Endothelial cell of umbilical vein (primary cell): ENCODE data around the gene HOXB6. TPM values are rescaled to one million over a fixed set of nuclear protein-coding genes. Genes with fewer than 3 reads are reported as not detected.
A peak's percentile ranks its signal among the peaks of the same experiment; 100 is the strongest.

Experiments used
- BruUV-seq: library from RNA; stranded (reverse); fragments of 400-500 nt; replicated peaks from 2 replicates; lab custom pipeline; 2021; lab: Mats Ljungman, UMichigan
- CTCF ChIA-PET: fragments of 300-600, 350-600 bp; sonication (Branson Sonifier 250); formaldehyde crosslinking; loops from one replicate; lab custom pipeline; 2021; ENCODE audit warnings: antibody characterized with exemption, inconsistent platforms; lab: Charles Lee
- POLR2A ChIA-PET: fragments of 300-600, 350-600 bp; sonication (Branson Sonifier 250); formaldehyde crosslinking; loops from one replicate; lab custom pipeline; 2021; ENCODE audit warnings: antibody characterized with exemption, inconsistent platforms; lab: Charles Lee
- DNase-seq: peaks from one replicate; pipeline ENCODE4 v3.0.0-alpha.2; 2011; ENCODE audit warnings: low read depth, low spot score
- FAIRE-seq: peaks from 2 replicates; lab custom pipeline; 2011; peaks lifted over from hg19 to GRCh38; lab: Jason Lieb, UNC
- H2AFZ ChIP-seq: 2 replicates; pipeline ENCODE4 v1.6.0; 2012; ENCODE audit warnings: low read depth, low read length, control low read depth, inconsistent platforms
- H3K27ac ChIP-seq: 2 replicates; pipeline ENCODE4 v1.5.1; 2011; ENCODE audit warnings: low read depth, mild to moderate bottlenecking, control low read depth, low read length, moderate library complexity; ENCODE audit not compliant: insufficient read depth
- H3K27me3 ChIP-seq, 2 experiments: 2 replicates each; pipeline versions ENCODE4 v1.6.0 to v1.6.1; 2011; ENCODE audit warnings: low read length in 2 of 2, mixed read lengths in 1 of 2; ENCODE audit not compliant: control insufficient read depth in 2 of 2, insufficient read depth in 2 of 2
- H3K36me3 ChIP-seq, 2 experiments: 2 replicates in 1 of 2; 3 replicates in 1 of 2; pipeline ENCODE4 v1.5.1; 2011; ENCODE audit warnings: low read length in 2 of 2, mild to moderate bottlenecking in 1 of 2, moderate library complexity in 1 of 2; ENCODE audit not compliant: control insufficient read depth in 2 of 2, insufficient read depth in 2 of 2; ENCODE audit errors: extremely low read depth in 1 of 2
- H3K4me1 ChIP-seq: 3 replicates; pipeline ENCODE4 v1.5.1; 2011; ENCODE audit warnings: mild to moderate bottlenecking, low read length; ENCODE audit not compliant: control insufficient read depth, insufficient read depth; ENCODE audit errors: extremely low read depth
- H3K4me2 ChIP-seq: 2 replicates; pipeline ENCODE4 v1.6.1; 2011; ENCODE audit warnings: low read length, control low read depth, mixed read lengths; ENCODE audit not compliant: insufficient read depth
- H3K4me3 ChIP-seq, 3 experiments: fragments of 200-600 bp in 1 of 3; sonication (generic), shearing (Covaris generic) in 1 of 3; replicated peaks in 1 of 3; 2 replicates each; pipeline ENCODE4 v1.5.1; 2011 to 2016; ENCODE audit warnings: control low read depth in 3 of 3, low read length in 3 of 3, mild to moderate bottlenecking in 2 of 3, inconsistent platforms in 1 of 3, low read depth in 1 of 3, moderate library complexity in 1 of 3; ENCODE audit not compliant: insufficient read depth in 1 of 3
- H3K79me2 ChIP-seq: 2 replicates; pipeline ENCODE4 v1.6.0; 2012; ENCODE audit warnings: low read length, inconsistent platforms; ENCODE audit not compliant: control insufficient read depth, insufficient read depth
- H3K9ac ChIP-seq: replicated peaks from 2 replicates; pipeline ENCODE3; 2011; ENCODE audit warnings: low read length, control low read depth; ENCODE audit not compliant: insufficient read depth; ENCODE audit errors: extremely low read depth
- H3K9me1 ChIP-seq: replicated peaks from 3 replicates; pipeline ENCODE4 v1.6.0; 2011; ENCODE audit warnings: mild to moderate bottlenecking, low read length; ENCODE audit not compliant: control insufficient read depth, insufficient read depth; ENCODE audit errors: extremely low read depth
- H3K9me3 ChIP-seq: replicated peaks from 2 replicates; pipeline ENCODE4 v1.5.1; 2012; ENCODE audit warnings: low read length, inconsistent platforms; ENCODE audit not compliant: control insufficient read depth, insufficient read depth
- H4K20me1 ChIP-seq: replicated peaks from 2 replicates; pipeline ENCODE3; 2011; ENCODE audit warnings: mild to moderate bottlenecking, low read length; ENCODE audit not compliant: control insufficient read depth, insufficient read depth; ENCODE audit errors: extremely low read depth
- CTCF ChIP-seq, 2 donors: IDR thresholded peaks; 1 replicate in 1 of 2; 2 replicates in 1 of 2; pipeline ENCODE4 v1.5.1; 2011; ENCODE audit warnings: low read length in 2 of 2, mild to moderate bottlenecking in 2 of 2, moderate library complexity in 2 of 2, control low read depth in 1 of 2, inconsistent platforms in 1 of 2, low read depth in 1 of 2; ENCODE audit not compliant: insufficient read depth in 1 of 2; ENCODE audit errors: extremely low read depth in 1 of 2
- EZH2 ChIP-seq: IDR thresholded peaks from 2 replicates; pipeline ENCODE4 v1.6.1; 2012; ENCODE audit warnings: borderline replicate concordance, low read depth, mild to moderate bottlenecking, moderate library complexity, low read length, inconsistent platforms; ENCODE audit not compliant: severe bottlenecking
- FOS ChIP-seq: IDR thresholded peaks from 2 replicates; pipeline ENCODE4 v1.6.1; 2011; ENCODE audit warnings: mild to moderate bottlenecking, low read length, moderate library complexity, borderline replicate concordance; ENCODE audit not compliant: insufficient read depth
- GATA2 ChIP-seq: IDR thresholded peaks from 2 replicates; pipeline ENCODE4 v1.7.0; 2011; ENCODE audit warnings: low read depth, mild to moderate bottlenecking, moderate library complexity, mixed read lengths, low read length; ENCODE audit not compliant: insufficient read length, insufficient read depth
- JUN ChIP-seq: IDR thresholded peaks from 2 replicates; pipeline ENCODE4 v1.6.1; 2011; ENCODE audit warnings: borderline replicate concordance, low read depth; ENCODE audit not compliant: insufficient read length, insufficient read depth
- MAX ChIP-seq: IDR thresholded peaks from 2 replicates; pipeline ENCODE4 v1.6.1; 2011; ENCODE audit not compliant: insufficient read depth, insufficient read length
- MYC ChIP-seq: IDR thresholded peaks from one replicate; pipeline ENCODE4 v1.6.1; 2011; ENCODE audit warnings: mild to moderate bottlenecking, low read depth, low read length
- POLR2A ChIP-seq: IDR thresholded peaks from 2 replicates; pipeline ENCODE4 v1.6.1; 2012; ENCODE audit warnings: low read depth, mild to moderate bottlenecking, control low read depth, low read length
- dilution Hi-C: fragments of 300-500 bp; cut with MboI; formaldehyde crosslinking; loops from one replicate; pipeline ENCODE4 v1.15.0; 2019; ENCODE audit warnings: low sequenced_read_pairs; ENCODE audit not compliant: extremely low pct_ligation_motif_present
- intact Hi-C: fragments of 100-400 bp; cut with micrococcal nuclease; formaldehyde crosslinking; loops from one replicate; pipeline ENCODE4 v1.10.0; 2022
- polyA plus RNA-seq, 4 experiments: library from polyadenylated mRNA; depleted of rRNA in 3 of 4; stranded (reverse) in 3 of 4; unstranded in 1 of 4; fragments of >200 nt; gene quantifications; 2 replicates each; pipeline versions ENCODE4 v1.2.1 to v1.2.3, GENCODE V29; 2011 to 2012; ENCODE audit warnings: missing spikeins in 1 of 4
- total RNA-seq: library from RNA; stranded (reverse); gene quantifications from 2 replicates; pipeline ENCODE4 v1.2.3, GENCODE V29; 2021

HOXB6 gene
- total and polyA plus RNA-seq, 2 donors (not counting 3 experiments of a cell fraction or from before 2014, with no cell fraction given), result 8.8 to 24.0 TPM

- BruUV-seq, result no TSS peak
- POLR2A ChIA-PET, result interaction anchor here (0.6 kb wide), 1 partner anchor 392 kb away, joined by 3 read pairs; no protein-coding TSS in a partner anchor
Observed at GRCh38 chr17:48618256-48618896, 13.6 kb upstream of the HOXB6 start.

More at GRCh38 chr17:48618256-48618896, 13.6 kb upstream of the HOXB6 start:
- FAIRE-seq (peak; percentile 93), DNase-seq (peak; percentile 83)
- Histone ChIP-seq H3K79me2 (no peaks in the 10 kb centered on the region), H3K9me3 (no peaks in the 10 kb centered on the region), H3K36me3 (no peaks in the 10 kb centered on the region), H3K4me2 (peak overlapping the region; percentile 84), H3K27ac (no peak overlapping the region), H3K4me1 (peaks cover 27% of the 10 kb centered on the region), H3K4me3 (peak overlapping the region; percentile 3 to 46 (median 30)), H3K27me3 (peaks cover 66 to 79% of the 10 kb centered on the region in 2 experiments), H4K20me1 (no peaks in the 10 kb centered on the region), H3K9ac (no peak overlapping the region), H3K9me1 (no peaks in the 10 kb centered on the region), H2AFZ (peak overlapping the region; percentile 16)
- CTCF ChIA-PET, result interaction anchor here (0.7 to 6.3 kb wide), 30 partner anchors 9 to 600 kb away, joined by 3 to 45 read pairs (median 4); no protein-coding TSS in a partner anchor
- dilution Hi-C loops, result no loop called here
- TF ChIP-seq EZH2 (no peak), CTCF (IDR thresholded peaks at IDR 0.05; ENCODE audit: extremely low read depth in 1 of 2, insufficient read depth in 1 of 2, low read depth in 1 of 2, low read length in 2 of 2) (peak; percentile 91 to 99), MAX (no peak), FOS (no peak), JUN (no peak), POLR2A (no peak), MYC (no peak), GATA2 (no peak)
- intact Hi-C loops, result loop anchor here (1.0 to 5.0 kb wide), 8 partner anchors 126 to 593 kb away; no protein-coding TSS in a partner anchor
